Activated CD8-positive, alpha-beta memory T cell treated with anti-CD3 and anti-CD28 coated beads for 36 hours (primary cell): ENCODE results near the gene FREM3. TPM values are rescaled to one million over a fixed set of nuclear protein-coding genes. Genes with fewer than 3 reads are reported as not detected.
"Not testable (repeated sequence)": the region's sequence is repeated elsewhere in the genome, so short reads cannot be mapped to it uniquely, and the experiment has no call there.

ENCODE experiments used
- CTCF ChIA-PET: fragments of 350-600 bp; sonication (Branson Sonifier 250); formaldehyde crosslinking; loops from one replicate; lab custom pipeline; 2021; ENCODE audit warnings: antibody characterized with exemption; lab: Charles Lee
- POLR2A ChIA-PET: fragments of 350-600 bp; sonication (Branson Sonifier 250); formaldehyde crosslinking; loops from one replicate; lab custom pipeline; 2021; ENCODE audit warnings: antibody characterized with exemption; lab: Charles Lee
- total RNA-seq, 2 experiments: library from RNA; stranded (reverse); gene quantifications; one replicate each; pipeline ENCODE4 v1.2.3, GENCODE V29; 2021

FREM3 gene
- total RNA-seq, 2 experiments from 2014 or later, result not detected

- POLR2A ChIA-PET, CTCF ChIA-PET: not testable (repeated sequence)
These were observed 172.4 kb downstream of the FREM3 start for GRCh38 chr4:143528046-143528445.

Other genes with a start within 250 kb of the FREM3 start
- gene SMARCA5, start 187.0 kb downstream of the FREM3 start, total RNA-seq, result 10 to 100 TPM; 65.5 to 66.7 TPM
- gene GYPE, start 204.9 kb upstream of the FREM3 start, total RNA-seq, result 1 to 10 TPM; 2.3 to 2.9 TPM